Lung (tissue), 12 donors: ENCODE data around the gene CDH4. TPM values are rescaled to one million over a fixed set of nuclear protein-coding genes. Genes with fewer than 3 reads are reported as not detected.

Experiments used
- ATAC-seq: fragments of 200-7000 bp; cut with Tn5 transposase; one replicate; pipeline ENCODE4 v1.9.1; 2020; ENCODE audit warnings: moderate number of reproducible peaks; ENCODE audit not compliant: insufficient read depth, low FRiP score
- DNase-seq, 3 donors: peaks; one replicate each; pipeline ENCODE4 v3.0.0-alpha.2; 2013 to 2017
- H3K27ac ChIP-seq, 2 donors: one replicate each; pipeline ENCODE4 v1.5.1; 2013; ENCODE audit warnings: mild to moderate bottlenecking in 2 of 2, moderate library complexity in 2 of 2, control low read depth in 1 of 2, inconsistent platforms in 1 of 2, low read depth in 1 of 2, low read length in 1 of 2
- H3K27me3 ChIP-seq, 3 donors: one replicate each; pipeline ENCODE4 v1.5.1; 2013; ENCODE audit warnings: low read length in 2 of 3; ENCODE audit not compliant: control insufficient read depth in 3 of 3, insufficient read depth in 3 of 3
- H3K36me3 ChIP-seq, 4 donors: one replicate each; pipeline ENCODE4 v1.5.1; 2013; ENCODE audit warnings: low read length in 4 of 4, mild to moderate bottlenecking in 1 of 4, moderate library complexity in 1 of 4; ENCODE audit not compliant: control insufficient read depth in 4 of 4, insufficient read depth in 4 of 4
- H3K4me1 ChIP-seq, 5 donors: one replicate each; pipeline ENCODE4 v1.5.1; 2013; ENCODE audit warnings: low read length in 5 of 5, mild to moderate bottlenecking in 2 of 5, moderate library complexity in 1 of 5; ENCODE audit not compliant: control insufficient read depth in 5 of 5, insufficient read depth in 5 of 5
- H3K4me3 ChIP-seq: one replicate; pipeline ENCODE4 v1.5.1; 2013; ENCODE audit warnings: mild to moderate bottlenecking, control low read depth, moderate library complexity
- H3K9ac ChIP-seq, 2 donors: one replicate each; pipeline ENCODE4 v1.5.1; 2013; ENCODE audit warnings: low read length in 2 of 2, control low read depth in 1 of 2; ENCODE audit not compliant: insufficient read depth in 1 of 2
- H3K9me3 ChIP-seq, 4 donors: one replicate each; pipeline ENCODE4 v1.5.1; 2013; ENCODE audit warnings: low read length in 3 of 4, mild to moderate bottlenecking in 1 of 4, moderate library complexity in 1 of 4; ENCODE audit not compliant: control insufficient read depth in 4 of 4, insufficient read depth in 3 of 4
- WGBS, 2 donors: extraction: QIAGEN DNeasy Blood & Tissue Kit; methylation state at CpG; one replicate each; pipeline ENCODE4 v1.1.7; 2013; 5-methylcytosine and 5-hydroxymethylcytosine counted together
- polyA plus RNA-seq, 2 donors: library from polyadenylated mRNA; stranded (reverse); fragments of 200-250 nt; gene quantifications; one replicate each; pipeline ENCODE4 v1.2.1, GENCODE V29; 2013
- total RNA-seq, 2 donors: library from RNA; depleted of rRNA in 1 of 2; stranded (reverse); fragments of >200 nt in 1 of 2; gene quantifications; one replicate each; pipeline ENCODE4 v1.2.1, GENCODE V29; 2014 to 2021
- TF ChIP-seq, protein P1 (sequence below): IDR thresholded peaks from 2 replicates; pipeline ENCODE4 v1.5.1; 2012; ENCODE audit warnings: mild to moderate bottlenecking; ENCODE audit errors: control extremely low read depth, extremely low read depth
- donor health status: control.
- donor health status: control.
- donor health status: Bipolar disorder and iron deficiency.
- donor health status: healthy.
- donor health status: DM: yes; HTN: yes; CAD: no.

CDH4 gene
- total and polyA plus RNA-seq, 4 donors = 0.10 to 2.1 (median 0.34) TPM

DNA sequence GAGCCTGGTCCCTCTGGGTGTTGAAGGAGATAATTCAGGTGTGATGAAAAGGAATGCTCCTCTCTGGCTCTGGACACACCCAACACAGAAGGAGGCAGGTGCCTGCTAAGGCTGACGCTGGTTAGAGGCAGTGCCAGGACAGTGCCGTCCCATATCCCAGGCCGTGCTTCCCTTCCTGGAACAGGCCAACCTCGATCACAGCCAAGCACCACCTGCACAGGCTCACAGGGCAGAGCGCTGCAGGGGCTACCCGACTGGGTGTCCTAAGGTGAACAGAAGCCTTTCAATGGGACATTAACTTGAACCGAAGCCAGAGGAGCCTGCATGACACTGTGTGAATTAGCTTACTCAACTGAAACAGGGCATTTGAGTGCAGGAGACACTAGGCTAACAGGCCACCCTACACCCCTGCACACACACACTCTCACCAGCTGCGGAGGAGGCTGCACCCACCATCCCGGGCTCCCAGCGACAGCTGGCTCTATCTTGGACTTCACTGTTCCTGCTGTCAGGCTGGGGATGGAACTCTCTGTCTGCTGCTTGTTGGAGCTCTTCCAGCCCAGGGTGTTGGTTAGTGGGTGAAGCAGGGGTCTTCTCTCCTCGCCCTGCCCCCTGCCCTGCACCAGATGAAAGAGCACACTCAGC lies 466.4 kb downstream of the CDH4 start:
- Histone ChIP-seq H3K9ac (no peak overlapping the region), H3K4me1 (peaks cover 0 to 5% (median 0%) of the 10 kb centered on the region in 5 donors), H3K9me3 (peaks cover 0 to 18% (median 3%) of the 10 kb centered on the region in 4 donors), H3K27me3 (peaks cover 0 to 7% (median 3%) of the 10 kb centered on the region in 3 donors), H3K36me3 (peaks cover 0 to 4% (median 0%) of the 10 kb centered on the region in 4 donors), H3K4me3 (no peak overlapping the region), H3K27ac (no peak overlapping the region)
- ATAC-seq = no peak
- no peak for DNase-seq
- WGBS, 2 donors = 75 to 86% methylated on average over 11 of the region's 11 CpGs
- TF ChIP-seq, protein P1, sequence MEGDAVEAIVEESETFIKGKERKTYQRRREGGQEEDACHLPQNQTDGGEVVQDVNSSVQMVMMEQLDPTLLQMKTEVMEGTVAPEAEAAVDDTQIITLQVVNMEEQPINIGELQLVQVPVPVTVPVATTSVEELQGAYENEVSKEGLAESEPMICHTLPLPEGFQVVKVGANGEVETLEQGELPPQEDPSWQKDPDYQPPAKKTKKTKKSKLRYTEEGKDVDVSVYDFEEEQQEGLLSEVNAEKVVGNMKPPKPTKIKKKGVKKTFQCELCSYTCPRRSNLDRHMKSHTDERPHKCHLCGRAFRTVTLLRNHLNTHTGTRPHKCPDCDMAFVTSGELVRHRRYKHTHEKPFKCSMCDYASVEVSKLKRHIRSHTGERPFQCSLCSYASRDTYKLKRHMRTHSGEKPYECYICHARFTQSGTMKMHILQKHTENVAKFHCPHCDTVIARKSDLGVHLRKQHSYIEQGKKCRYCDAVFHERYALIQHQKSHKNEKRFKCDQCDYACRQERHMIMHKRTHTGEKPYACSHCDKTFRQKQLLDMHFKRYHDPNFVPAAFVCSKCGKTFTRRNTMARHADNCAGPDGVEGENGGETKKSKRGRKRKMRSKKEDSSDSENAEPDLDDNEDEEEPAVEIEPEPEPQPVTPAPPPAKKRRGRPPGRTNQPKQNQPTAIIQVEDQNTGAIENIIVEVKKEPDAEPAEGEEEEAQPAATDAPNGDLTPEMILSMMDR = no peak

DNA sequence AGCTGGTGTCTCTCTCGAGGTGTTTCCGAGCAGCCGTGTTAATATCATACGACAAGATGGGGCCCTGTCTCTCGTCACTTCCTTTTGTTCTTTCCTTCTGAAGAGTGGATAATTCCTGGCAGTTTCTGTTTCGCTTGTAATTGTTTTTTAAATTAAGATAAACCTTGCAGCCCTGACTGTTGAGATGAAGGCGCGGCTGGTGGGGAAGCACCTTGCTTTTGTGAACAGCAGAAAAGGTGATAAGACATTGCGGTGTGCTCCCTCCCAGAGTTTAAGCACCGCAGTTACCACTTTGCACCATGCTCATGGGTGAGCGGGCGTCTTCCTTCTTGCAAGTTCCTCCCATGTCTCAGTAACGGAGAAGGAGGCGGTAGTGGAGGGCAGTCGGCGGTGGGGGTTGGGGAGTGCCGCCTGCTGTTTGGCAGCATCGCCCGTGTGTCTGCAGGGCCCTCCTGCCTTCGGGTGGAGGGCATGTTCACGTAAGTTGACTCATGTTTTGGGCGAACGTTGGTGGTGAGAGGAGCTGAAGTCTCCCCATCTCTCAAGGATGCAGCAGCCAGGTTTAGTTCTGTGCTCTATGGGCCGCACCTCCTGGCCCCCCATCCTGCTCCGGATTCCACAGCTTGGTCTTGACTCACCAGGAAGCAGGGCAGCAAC lies 467.8 kb downstream of the CDH4 start:
- no peak overlapping the region for H3K9ac ChIP-seq
- TF ChIP-seq, protein P1 = no peak
- H3K27ac ChIP-seq = no peak overlapping the region
- DNase-seq (no peak), ATAC-seq (no peak)
- H3K9me3 ChIP-seq = peaks cover 0 to 18% (median 3%) of the 10 kb centered on the region in 4 donors
- 23 to 40% methylated on average over 25 of the region's 25 CpGs for WGBS, 2 donors
- peaks cover 0 to 5% (median 0%) of the 10 kb centered on the region in 5 donors for H3K4me1 ChIP-seq
- peaks cover 0 to 4% (median 3%) of the 10 kb centered on the region in 3 donors for H3K27me3 ChIP-seq
- H3K4me3 ChIP-seq = no peak overlapping the region
- peaks cover 0 to 4% (median 0%) of the 10 kb centered on the region in 4 donors for H3K36me3 ChIP-seq

DNA sequence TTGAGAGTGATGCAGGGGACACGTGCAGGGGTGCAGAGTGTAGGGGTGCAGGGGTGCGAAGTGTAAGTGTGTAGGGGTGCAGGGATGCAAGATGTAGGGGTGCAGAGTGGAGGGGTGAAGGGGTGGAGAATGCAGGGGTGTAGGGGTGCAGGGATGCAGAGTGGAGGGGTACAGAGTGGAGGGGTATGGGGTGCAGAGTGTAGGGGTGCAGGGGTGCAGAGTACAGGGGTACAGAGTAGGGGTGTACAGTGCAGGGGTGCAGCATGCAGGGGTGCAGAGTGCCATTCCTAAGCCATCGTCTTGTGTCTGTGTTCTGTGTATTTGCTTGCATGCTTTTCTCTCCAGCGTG lies 468.3 kb downstream of the CDH4 start:
- WGBS, 2 donors = 58 to 59% methylated on average over 4 of the region's 4 CpGs
- H3K9ac ChIP-seq = no peak overlapping the region
- no peak overlapping the region for H3K4me3 ChIP-seq
- H3K27me3 ChIP-seq = peaks cover 0 to 4% (median 3%) of the 10 kb centered on the region in 3 donors
- peaks cover 0 to 4% (median 0%) of the 10 kb centered on the region in 4 donors for H3K36me3 ChIP-seq
- H3K27ac ChIP-seq = no peak overlapping the region
- ATAC-seq (no peak), DNase-seq (no peak)
- TF ChIP-seq, protein P1 = no peak
- H3K4me1 ChIP-seq = peaks cover 0 to 5% (median 0%) of the 10 kb centered on the region in 5 donors
- peaks cover 0 to 18% (median 3%) of the 10 kb centered on the region in 4 donors for H3K9me3 ChIP-seq
